DMS53 (cell line): ENCODE results near the gene PIP4K2B.

Experiments
- DNase-seq: peaks from one replicate; lab custom pipeline; 2025; lab: John Stamatoyannopoulos, UW

The PIP4K2B gene

GRCh38 chr17:38779965-38780752, 19.2 kb downstream of the PIP4K2B start:
- DNase-seq = no peak

GRCh38 chr17:38777641-38778250, 21.6 kb downstream of the PIP4K2B start:
- no peak for DNase-seq

GRCh38 chr17:38773258-38773657, 26.1 kb downstream of the PIP4K2B start:
- no peak for DNase-seq

GRCh38 chr17:38768417-38768816, 30.9 kb downstream of the PIP4K2B start:
- DNase-seq = no peak

GRCh38 chr17:38766341-38766740, 33.0 kb downstream of the PIP4K2B start:
- no peak for DNase-seq

- no peak for DNase-seq
Measured at GRCh38 chr17:38762231-38762630, 37.1 kb downstream of the PIP4K2B start.

- peak; percentile 62 for DNase-seq
Measured at GRCh38 chr17:38761612-38762011, 37.7 kb downstream of the PIP4K2B start.

GRCh38 chr17:38753071-38753506, 46.3 kb downstream of the PIP4K2B start:
- no peak for DNase-seq

GRCh38 chr17:38752308-38753070, 46.9 kb downstream of the PIP4K2B start, which contains the start of gene PSMB3:
Gene PSMB3, plus strand, starts transcription at chr17:38752741. Its CDS starts 86 bp downstream, at chr17:38752827.
- DNase-seq = peak; percentile 99

- peak; percentile 91 for DNase-seq
Measured at GRCh38 chr17:38751808-38752307, 47.5 kb downstream of the PIP4K2B start.

GRCh38 chr17:38751144-38751807, 48.1 kb downstream of the PIP4K2B start:
- DNase-seq = peak; percentile 71

- peak; percentile 76 for DNase-seq
Measured at GRCh38 chr17:38750312-38751121, 48.8 kb downstream of the PIP4K2B start.

- DNase-seq = no peak
Measured at GRCh38 chr17:38750044-38750311, 49.4 kb downstream of the PIP4K2B start.

- DNase-seq = peak; percentile 84
Measured at GRCh38 chr17:38749223-38750043, 49.9 kb downstream of the PIP4K2B start.

GRCh38 chr17:38748892-38749222, 50.5 kb downstream of the PIP4K2B start:
- no peak for DNase-seq

- DNase-seq = peak; percentile 89
Measured at GRCh38 chr17:38748149-38748891, 51.0 kb downstream of the PIP4K2B start, which contains the start of gene PCGF2. Gene PCGF2, minus strand, starts transcription at chr17:38748336. Its CDS starts 7,934 bp downstream, at chr17:38740402.

- peak; percentile 54 for DNase-seq
Measured at GRCh38 chr17:38747463-38748148, 51.8 kb downstream of the PIP4K2B start.

GRCh38 chr17:38746849-38747462, 52.4 kb downstream of the PIP4K2B start:
- peak; percentile 47 for DNase-seq
